ENCODE results near the gene NEK8. TPM values are rescaled to one million over a fixed set of nuclear protein-coding genes. Genes with fewer than 3 reads are reported as not detected.
A peak's percentile ranks its signal among the peaks of the same experiment; 100 is the strongest.
"Not testable (repeated sequence)": the region's sequence is repeated elsewhere in the genome, so short reads cannot be mapped to it uniquely, and the experiment has no call there.

Gene NEK8
- total and polyA plus RNA-seq, 2 experiments from 2014 or later, result 2.7 to 2.9 TPM

- no peak overlapping the region for H3K4me2 ChIP-seq (ENCODE audit: unreplicated experiment)
- H3K27me3 ChIP-seq (replicated peaks; ENCODE audit: insufficient read depth), result no peaks in the 10 kb centered on the region
- DNase-seq, result no peak
- H3K4me1 ChIP-seq (ENCODE audit: insufficient read depth), result peaks cover 50% of the 10 kb centered on the region
- H3K9me3 ChIP-seq (ENCODE audit: low read depth), result no peaks in the 10 kb centered on the region
- H3K27ac ChIP-seq, result peak overlapping the region; percentile 9; the same call in 1 of the 2 replicates
- peaks cover 34% of the 10 kb centered on the region; the same call in 1 of the 2 replicates for H3K36me3 ChIP-seq (ENCODE audit: low read depth)
- H4K20me1 ChIP-seq (ENCODE audit: insufficient read depth), result no peaks in the 10 kb centered on the region
- H3K9ac ChIP-seq, result no peak overlapping the region
- 82 to 93% methylated on average over 5 to 6 of the region's 6 CpGs for WGBS, 2 experiments (ENCODE audit: low coverage in 1 of 2, low lambda C conversion rate in 2 of 2, missing lambda C conversion rate in 2 of 2)
- H3K79me2 ChIP-seq (ENCODE audit: insufficient read depth), result peaks cover 38% of the 10 kb centered on the region
- no peak overlapping the region for H2AFZ ChIP-seq
- peaks cover 50% of the 10 kb centered on the region for H3F3A ChIP-seq (ENCODE audit: insufficient read depth)
- TF ChIP-seq EZH2phosphoT487 (IDR thresholded peaks at IDR 0.05; ENCODE audit: insufficient read depth, low read depth), result no peak
- no peak for TF ChIP-seq EZH2 (IDR thresholded peaks at IDR 0.05; ENCODE audit: insufficient read depth, poor library complexity, severe bottlenecking)
- H3K4me3 ChIP-seq, result no peak overlapping the region; the same call in 1 of the 2 replicates
- in situ Hi-C loops (cut with MboI), result no loop called here
- no peaks in the 10 kb centered on the region for H3K9me2 ChIP-seq (ENCODE audit: insufficient read depth)
These were observed 5.3 kb upstream of the NEK8 start for GRCh38 chr17:28723159-28723835.

DNA sequence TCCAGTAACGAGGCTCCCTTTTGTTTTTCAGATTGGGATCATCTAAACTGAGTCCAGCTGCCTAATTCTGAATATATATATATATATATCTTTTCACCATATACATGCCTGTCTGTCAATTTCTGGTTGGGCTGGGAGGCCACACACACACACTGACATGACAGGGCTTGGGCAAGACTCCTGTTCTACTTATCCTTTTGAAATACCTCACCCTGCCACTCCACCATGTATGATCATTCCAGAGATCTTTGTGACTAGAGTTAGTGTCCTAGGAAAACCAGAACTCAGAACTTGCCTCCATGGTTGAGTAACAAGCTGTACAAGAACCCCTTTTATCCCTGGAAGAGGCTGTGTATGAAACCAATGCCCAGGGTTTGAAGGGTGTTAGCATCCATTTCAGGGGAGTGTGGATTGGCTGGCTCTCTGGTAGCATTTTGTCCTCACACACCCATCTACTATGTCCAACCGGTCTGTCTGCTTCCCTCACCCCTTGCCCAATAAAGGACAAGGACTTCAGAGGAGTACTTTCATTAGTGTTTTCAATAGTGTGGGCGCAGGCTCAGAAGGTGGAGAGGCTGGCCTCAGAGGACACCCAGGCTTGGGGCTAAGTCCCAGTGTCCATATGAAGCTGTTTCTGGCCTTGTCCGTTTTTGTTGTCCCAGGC lies 4.6 kb upstream of the NEK8 start:
- DNase-seq, result not testable (repeated sequence)
- H3K9ac ChIP-seq, result peak overlapping the region; percentile 86; the same call in 1 of the 2 replicates

DNA sequence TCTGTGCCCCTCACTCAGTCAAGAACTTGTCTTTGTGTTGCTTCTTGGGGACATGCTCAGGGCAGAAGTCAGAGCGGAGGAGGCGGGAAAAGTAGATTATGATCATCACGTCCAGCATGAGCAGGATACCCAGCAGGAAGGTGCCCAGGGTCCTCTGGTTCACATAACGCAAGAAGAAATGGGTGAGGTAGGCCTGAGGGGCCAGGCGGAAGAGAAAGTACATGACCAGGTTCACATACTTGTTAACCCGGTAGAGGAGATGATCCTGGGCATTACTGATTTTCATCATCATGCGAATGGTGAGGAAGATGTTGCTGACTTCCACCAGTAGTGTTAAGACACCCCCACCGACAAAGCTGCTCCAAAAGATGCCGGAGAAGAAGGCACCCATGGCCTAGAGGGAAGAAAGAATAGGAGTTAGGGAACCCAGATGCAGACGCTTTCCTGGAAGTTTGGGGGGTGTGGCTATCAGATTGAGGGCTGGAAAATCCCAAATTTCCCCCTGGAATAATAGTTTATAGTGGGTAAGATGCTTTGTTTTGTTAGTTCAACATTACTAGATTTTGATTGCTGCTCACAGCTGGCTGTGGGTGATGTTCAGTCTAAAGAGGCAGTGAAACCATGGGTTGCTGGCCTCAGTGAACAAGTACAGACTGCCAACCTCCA lies 4.0 kb upstream of the NEK8 start:
- no peak for DNase-seq
- Histone ChIP-seq H3K9me3 (ENCODE audit: low read depth) (no peaks in the 10 kb centered on the region), H3K27ac (peak overlapping the region; percentile 82), H3K4me3 (peak overlapping the region; percentile 74), H3K27me3 (replicated peaks; ENCODE audit: insufficient read depth) (no peaks in the 10 kb centered on the region), H4K20me1 (ENCODE audit: insufficient read depth) (no peaks in the 10 kb centered on the region), H3K4me2 (ENCODE audit: unreplicated experiment) (peak overlapping the region; percentile 78), H3K9me2 (ENCODE audit: insufficient read depth) (no peaks in the 10 kb centered on the region), H2AFZ (no peak overlapping the region), H3F3A (ENCODE audit: insufficient read depth) (peaks cover 51% of the 10 kb centered on the region), H3K4me1 (ENCODE audit: insufficient read depth) (peaks cover 41% of the 10 kb centered on the region), H3K79me2 (ENCODE audit: insufficient read depth) (peaks cover 38% of the 10 kb centered on the region), H3K36me3 (ENCODE audit: low read depth) (peaks cover 34% of the 10 kb centered on the region; the same call in 1 of the 2 replicates), H3K9ac (peak overlapping the region; percentile 86)
- WGBS, 2 experiments (ENCODE audit: low coverage in 1 of 2, low lambda C conversion rate in 2 of 2, missing lambda C conversion rate in 2 of 2), result 80 to 81% methylated on average over 10 of the region's 10 CpGs
- TF ChIP-seq EZH2phosphoT487 (IDR thresholded peaks at IDR 0.05; ENCODE audit: insufficient read depth, low read depth) (no peak), EZH2 (IDR thresholded peaks at IDR 0.05; ENCODE audit: insufficient read depth, poor library complexity, severe bottlenecking) (no peak)
- in situ Hi-C loops (cut with MboI), result no loop called here

More for the DNA sequence above, 4.6 kb upstream of the NEK8 start:
- H3K9me2 ChIP-seq (ENCODE audit: insufficient read depth); H3K9me3 ChIP-seq (ENCODE audit: low read depth); H3K4me2 ChIP-seq (ENCODE audit: unreplicated experiment); H4K20me1 ChIP-seq (ENCODE audit: insufficient read depth); H2AFZ ChIP-seq; H3K4me3 ChIP-seq; in situ Hi-C loops (cut with MboI); H3K27me3 ChIP-seq (replicated peaks; ENCODE audit: insufficient read depth): not testable (repeated sequence)
- peaks cover 38% of the 10 kb centered on the region for H3K79me2 ChIP-seq (ENCODE audit: insufficient read depth)
- H3K4me1 ChIP-seq (ENCODE audit: insufficient read depth), result peaks cover 44% of the 10 kb centered on the region
- peak overlapping the region; percentile 82; the same call in 1 of the 2 replicates for H3K27ac ChIP-seq
- H3F3A ChIP-seq (ENCODE audit: insufficient read depth), result peaks cover 46% of the 10 kb centered on the region
- peaks cover 34% of the 10 kb centered on the region; the same call in 1 of the 2 replicates for H3K36me3 ChIP-seq (ENCODE audit: low read depth)
- 46 to 48% methylated on average over 4 of the region's 4 CpGs for WGBS, 2 experiments (ENCODE audit: low coverage in 1 of 2, low lambda C conversion rate in 2 of 2, missing lambda C conversion rate in 2 of 2)

- H2AFZ ChIP-seq, result no peak overlapping the region
These were observed 3.4 kb upstream of the NEK8 start for GRCh38 chr17:28725166-28725659.

More at GRCh38 chr17:28725166-28725659, 3.4 kb upstream of the NEK8 start:
- Histone ChIP-seq H3K9ac (peak overlapping the region; percentile 86), H3K4me2 (ENCODE audit: unreplicated experiment) (peak overlapping the region; percentile 78), H3K36me3 (ENCODE audit: low read depth) (peaks cover 34% of the 10 kb centered on the region; the same call in 1 of the 2 replicates), H3K4me3 (peak overlapping the region; percentile 74), H3F3A (ENCODE audit: insufficient read depth) (peaks cover 50% of the 10 kb centered on the region), H3K9me3 (ENCODE audit: low read depth) (no peaks in the 10 kb centered on the region), H3K9me2 (ENCODE audit: insufficient read depth) (no peaks in the 10 kb centered on the region), H3K27me3 (replicated peaks; ENCODE audit: insufficient read depth) (no peaks in the 10 kb centered on the region), H3K4me1 (ENCODE audit: insufficient read depth) (peaks cover 41% of the 10 kb centered on the region), H3K27ac (peak overlapping the region; percentile 82), H3K79me2 (ENCODE audit: insufficient read depth) (peaks cover 34% of the 10 kb centered on the region), H4K20me1 (ENCODE audit: insufficient read depth) (no peaks in the 10 kb centered on the region)
- WGBS, 2 experiments (ENCODE audit: low coverage in 1 of 2, low lambda C conversion rate in 2 of 2, missing lambda C conversion rate in 2 of 2), result 18 to 22% methylated on average over 20 of the region's 20 CpGs
- in situ Hi-C loops (cut with MboI), result no loop called here
- no peak for TF ChIP-seq EZH2 (IDR thresholded peaks at IDR 0.05; ENCODE audit: insufficient read depth, poor library complexity, severe bottlenecking)
- DNase-seq, result peak; percentile 73
